HL-60 (cell line): Measurements from ENCODE around the gene HCN2.

ENCODE experiments used
- CTCF ChIP-seq: IDR thresholded peaks from one replicate; pipeline ENCODE4 v1.5.1; 2011; ENCODE audit warnings: low read length, control low read depth, inconsistent platforms; ENCODE audit not compliant: insufficient read depth
- POLR2AphosphoS5 ChIP-seq: IDR thresholded peaks from 2 replicates; pipeline ENCODE4 v1.6.1; 2012; ENCODE audit warnings: low read depth

- TF ChIP-seq POLR2AphosphoS5 (no peak), CTCF (no peak)
Measured at GRCh38 chr19:583968-584239, 5.8 kb upstream of the HCN2 start.
